Astrocyte of the cerebellum (primary cell): ENCODE measurements around the gene CIT.
A peak's percentile ranks its signal among the peaks of the same experiment; 100 is the strongest.

Source experiments
- DNase-seq: peaks from one replicate; pipeline ENCODE4 v3.0.0-alpha.2; 2011; ENCODE audit warnings: low read depth
- H3K4me3 ChIP-seq: 2 replicates; pipeline ENCODE4 v1.5.1; 2011; ENCODE audit warnings: mild to moderate bottlenecking, low read depth, low read length, moderate library complexity
- in situ Hi-C: cut with HindIII; loops from 2 replicates; pipeline ENCODE4 v1.10.0; 2017; ENCODE audit warnings: low sequenced_read_pairs
- TF ChIP-seq, protein P1 (sequence below): IDR thresholded peaks from 2 replicates; pipeline ENCODE4 v1.5.1; 2012; ENCODE audit warnings: low read length, low read depth, moderate library complexity, mild to moderate bottlenecking; ENCODE audit errors: missing control alignments

Gene CIT

DNA sequence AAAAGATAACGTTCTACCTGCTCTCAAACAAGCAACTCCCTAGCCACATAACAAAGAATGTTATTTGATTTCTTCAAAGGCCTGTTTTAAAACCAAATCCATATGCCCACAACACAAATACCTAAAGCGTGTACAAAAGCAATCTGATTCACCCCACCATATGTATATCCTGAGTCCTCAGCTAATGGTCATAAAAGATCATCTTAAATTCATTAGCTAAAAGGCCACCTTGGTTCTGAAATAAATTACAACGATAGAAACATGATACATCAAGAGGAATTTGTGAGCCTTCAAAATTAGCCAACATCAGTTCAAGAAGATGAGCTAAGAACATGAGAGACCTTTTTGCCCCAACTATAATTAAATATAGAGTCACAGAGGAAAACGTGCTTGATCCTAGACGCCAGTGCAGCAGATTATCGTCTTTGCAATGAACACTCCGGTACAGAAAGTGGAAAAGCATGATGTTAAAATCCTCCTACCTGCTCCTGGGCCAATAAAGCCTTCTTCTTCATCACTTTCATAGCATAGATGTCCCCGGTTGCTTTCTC is 20.0 kb downstream of the CIT start:
- no peak overlapping the region for H3K4me3 ChIP-seq
- in situ Hi-C loops: no loop called here
- no peak for DNase-seq
- TF ChIP-seq, protein P1, sequence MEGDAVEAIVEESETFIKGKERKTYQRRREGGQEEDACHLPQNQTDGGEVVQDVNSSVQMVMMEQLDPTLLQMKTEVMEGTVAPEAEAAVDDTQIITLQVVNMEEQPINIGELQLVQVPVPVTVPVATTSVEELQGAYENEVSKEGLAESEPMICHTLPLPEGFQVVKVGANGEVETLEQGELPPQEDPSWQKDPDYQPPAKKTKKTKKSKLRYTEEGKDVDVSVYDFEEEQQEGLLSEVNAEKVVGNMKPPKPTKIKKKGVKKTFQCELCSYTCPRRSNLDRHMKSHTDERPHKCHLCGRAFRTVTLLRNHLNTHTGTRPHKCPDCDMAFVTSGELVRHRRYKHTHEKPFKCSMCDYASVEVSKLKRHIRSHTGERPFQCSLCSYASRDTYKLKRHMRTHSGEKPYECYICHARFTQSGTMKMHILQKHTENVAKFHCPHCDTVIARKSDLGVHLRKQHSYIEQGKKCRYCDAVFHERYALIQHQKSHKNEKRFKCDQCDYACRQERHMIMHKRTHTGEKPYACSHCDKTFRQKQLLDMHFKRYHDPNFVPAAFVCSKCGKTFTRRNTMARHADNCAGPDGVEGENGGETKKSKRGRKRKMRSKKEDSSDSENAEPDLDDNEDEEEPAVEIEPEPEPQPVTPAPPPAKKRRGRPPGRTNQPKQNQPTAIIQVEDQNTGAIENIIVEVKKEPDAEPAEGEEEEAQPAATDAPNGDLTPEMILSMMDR: no peak

DNA sequence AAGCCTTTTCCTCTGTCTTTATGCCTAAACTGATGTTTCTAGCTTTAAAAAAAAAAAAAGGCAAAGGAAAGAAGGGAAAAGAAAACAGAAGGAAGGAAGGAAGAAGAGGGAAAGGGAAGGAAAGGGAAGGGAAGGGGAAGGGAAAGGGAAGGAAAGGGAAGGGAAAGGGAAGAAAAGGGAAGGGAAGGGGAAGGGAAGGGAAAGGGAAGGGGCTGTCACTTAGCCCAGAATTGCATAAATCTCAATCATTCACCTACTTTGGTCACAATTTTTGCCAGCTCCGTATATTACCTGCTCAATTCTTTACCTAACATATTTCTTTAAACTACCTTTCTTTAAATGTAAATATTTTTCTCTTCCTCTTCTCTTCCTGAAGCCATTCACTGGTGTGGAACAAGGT is 26.8 kb downstream of the CIT start:
- H3K4me3 ChIP-seq: no peak overlapping the region
- in situ Hi-C loops: no loop called here
- no peak for DNase-seq
- TF ChIP-seq, protein P1: no peak

DNA sequence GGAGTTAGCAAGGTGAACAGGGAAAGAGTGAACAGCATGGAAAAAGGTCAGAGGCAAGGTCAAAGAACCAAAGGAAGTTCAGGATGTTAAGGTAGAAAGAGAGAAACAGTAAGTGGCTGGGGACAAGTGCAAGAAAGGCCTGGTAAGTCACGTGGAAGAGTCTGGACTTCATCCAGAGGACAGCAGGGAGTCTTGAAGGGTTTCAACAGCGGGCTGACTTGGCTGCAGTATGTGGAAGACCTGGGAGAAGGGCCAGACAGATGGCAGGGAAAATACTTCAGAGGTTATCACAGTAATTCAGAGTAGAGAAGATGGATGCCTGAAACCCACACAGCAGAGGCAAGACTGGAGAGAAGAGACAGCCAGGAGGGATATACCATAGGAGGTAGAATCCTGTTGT is 34.0 kb downstream of the CIT start:
- peak; percentile 73 for DNase-seq
- TF ChIP-seq, protein P1: no peak
- no peak overlapping the region for H3K4me3 ChIP-seq
- in situ Hi-C loops: no loop called here

DNA sequence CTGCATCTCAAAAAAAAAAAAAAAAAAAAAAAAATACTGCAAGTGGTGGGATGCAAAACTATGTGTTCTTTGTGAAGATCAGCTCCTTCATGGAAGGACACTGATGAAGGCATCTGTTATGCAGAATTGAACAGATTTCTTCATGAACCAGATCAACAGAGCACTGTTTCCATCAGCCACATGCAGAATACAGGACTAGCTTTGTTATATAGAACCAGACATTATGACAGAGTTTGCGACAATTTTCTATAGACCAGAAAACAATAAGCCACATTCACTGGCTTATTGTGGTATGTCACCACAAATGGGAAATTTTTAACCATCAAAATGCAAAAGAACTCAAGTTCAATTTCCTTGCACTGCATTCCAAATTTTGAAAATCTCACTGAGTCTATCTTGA is 34.7 kb downstream of the CIT start:
- H3K4me3 ChIP-seq: no peak overlapping the region
- in situ Hi-C loops: no loop called here
- TF ChIP-seq, protein P1: no peak
- no peak for DNase-seq

DNA sequence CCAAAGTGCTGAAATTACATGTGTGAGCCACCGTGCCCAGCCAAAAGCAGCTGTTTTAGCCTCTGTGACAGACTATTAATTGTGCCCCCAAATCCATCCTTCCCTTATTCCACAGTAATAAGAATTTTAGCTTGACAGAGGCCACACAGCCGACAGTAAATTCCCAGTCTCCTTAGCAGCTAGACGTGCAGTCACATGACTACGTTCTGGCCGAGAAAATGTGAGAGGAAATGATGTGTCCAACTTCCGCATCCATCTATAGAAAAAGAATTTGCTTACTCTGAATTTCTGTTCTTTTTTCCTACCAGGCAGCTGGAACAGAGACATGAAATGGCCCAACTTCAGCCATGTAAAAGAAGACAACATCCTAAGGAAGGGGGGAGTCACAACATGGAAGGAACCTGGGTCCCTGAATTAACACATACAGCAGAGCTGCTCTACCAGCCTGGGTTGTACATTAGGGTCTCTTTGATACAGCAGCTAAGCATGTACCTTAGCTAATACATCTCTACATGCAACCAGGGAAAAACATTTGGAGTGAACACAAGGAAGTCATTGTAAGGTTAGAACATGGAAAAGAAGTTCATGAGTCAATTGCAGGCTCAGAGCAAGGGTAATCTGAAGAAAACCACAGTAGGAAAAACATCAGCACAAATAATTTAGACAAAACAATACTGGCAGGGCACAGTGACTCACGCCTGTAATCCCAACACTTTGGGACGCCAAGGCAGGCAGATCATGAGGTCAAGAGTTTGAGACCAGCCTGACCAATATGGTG is 35.5 kb downstream of the CIT start:
- DNase-seq: no peak
- no peak overlapping the region for H3K4me3 ChIP-seq
- in situ Hi-C loops: no loop called here
- TF ChIP-seq, protein P1: no peak

DNA sequence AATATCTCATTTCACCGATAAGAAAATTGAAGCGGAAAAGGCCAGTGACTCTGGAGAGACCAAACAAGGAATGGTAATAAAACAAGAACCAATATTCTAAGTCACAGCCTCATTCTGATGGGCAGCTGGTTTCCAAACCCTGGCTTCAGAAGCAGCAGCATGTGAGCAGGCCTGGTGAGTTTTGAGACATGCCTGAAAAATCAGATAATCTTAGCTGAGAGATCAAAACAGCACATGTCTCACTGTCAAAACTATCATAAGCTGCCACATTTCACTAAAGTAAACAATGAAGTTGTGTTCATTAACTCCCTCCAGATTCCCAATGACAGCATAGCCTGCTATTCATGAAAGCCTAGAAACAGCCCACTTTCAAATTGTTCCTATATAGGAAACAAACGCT is 36.5 kb downstream of the CIT start:
- H3K4me3 ChIP-seq: no peak overlapping the region
- TF ChIP-seq, protein P1: no peak
- in situ Hi-C loops: no loop called here
- no peak for DNase-seq
